Measurements from ENCODE around the gene NEIL3. TPM values are rescaled to one million over a fixed set of nuclear protein-coding genes. Genes with fewer than 3 reads are reported as not detected.

Gene NEIL3
- total RNA-seq, 1 experiment from 2014 or later, result 10.2 TPM

- no peak overlapping the region for H3K27ac ChIP-seq (ENCODE audit: low read length)
- H3K4me3 ChIP-seq (ENCODE audit: low read length), result no peak overlapping the region
- H4K20me1 ChIP-seq (ENCODE audit: low read length), result no peaks in the 10 kb centered on the region
- no peaks in the 10 kb centered on the region for H3K9me3 ChIP-seq (ENCODE audit: low read length)
- intact Hi-C loops (cut with micrococcal nuclease), result no loop called here
- H2AFZ ChIP-seq (ENCODE audit: low read length), result no peak overlapping the region
- DNase-seq, result no peak
- H3K79me2 ChIP-seq (ENCODE audit: low read length), result no peaks in the 10 kb centered on the region
- no peak overlapping the region for H3K9ac ChIP-seq (ENCODE audit: low read length)
- no peaks in the 10 kb centered on the region for H3K36me3 ChIP-seq (ENCODE audit: low read depth, low read length)
- ChIA-PET CTCF (interaction anchor here (0.6 kb wide), 1 partner anchor 14 kb away, joined by 7 read pairs; no protein-coding TSS in a partner anchor), POLR2A (ENCODE audit: unreplicated experiment) (no interaction called here)
- ATAC-seq, result no peak
- BruUV-seq (replicated peaks), result no TSS peak
- no peaks in the 10 kb centered on the region for H3K4me1 ChIP-seq (ENCODE audit: insufficient read depth, low read length)
- H3K9me2 ChIP-seq (replicated peaks; ENCODE audit: low read length), result no peaks in the 10 kb centered on the region
- TF ChIP-seq EZH2phosphoT487 (IDR thresholded peaks at IDR 0.05; ENCODE audit: borderline replicate concordance, low read length), result no peak
- no peak for TF ChIP-seq CTCF (conservative IDR thresholded peaks at IDR 0.05; ENCODE audit: low read depth, low read length)
- TF ChIP-seq EZH2 (IDR thresholded peaks at IDR 0.05; ENCODE audit: low read length, unreplicated experiment), result no peak
- H3K27me3 ChIP-seq (ENCODE audit: low read length), result no peaks in the 10 kb centered on the region
- no peaks in the 10 kb centered on the region for H3F3A ChIP-seq (ENCODE audit: low read length, unreplicated experiment)
- H3K4me2 ChIP-seq (ENCODE audit: low read length), result no peak overlapping the region
Observed at GRCh38 chr4:177381762-177382310, 72.2 kb downstream of the NEIL3 start.

- no peaks in the 10 kb centered on the region for H3K27me3 ChIP-seq (ENCODE audit: low read length)
- no peaks in the 10 kb centered on the region for H3K9me2 ChIP-seq (replicated peaks; ENCODE audit: low read length)
- DNase-seq, result no peak
- H3K9me3 ChIP-seq (ENCODE audit: low read length), result no peaks in the 10 kb centered on the region
- ATAC-seq, result no peak
- H3K4me2 ChIP-seq (ENCODE audit: low read length), result no peak overlapping the region
- no peak overlapping the region for H3K4me3 ChIP-seq (ENCODE audit: low read length)
- H3F3A ChIP-seq (ENCODE audit: low read length, unreplicated experiment), result no peaks in the 10 kb centered on the region
- ChIA-PET POLR2A (ENCODE audit: unreplicated experiment) (no interaction called here), CTCF (no interaction called here)
- H4K20me1 ChIP-seq (ENCODE audit: low read length), result no peaks in the 10 kb centered on the region
- no peaks in the 10 kb centered on the region for H3K36me3 ChIP-seq (ENCODE audit: low read depth, low read length)
- H3K4me1 ChIP-seq (ENCODE audit: insufficient read depth, low read length), result no peaks in the 10 kb centered on the region
- H3K79me2 ChIP-seq (ENCODE audit: low read length), result no peaks in the 10 kb centered on the region
- TF ChIP-seq CTCF (conservative IDR thresholded peaks at IDR 0.05; ENCODE audit: low read depth, low read length) (no peak), EZH2 (IDR thresholded peaks at IDR 0.05; ENCODE audit: low read length, unreplicated experiment) (no peak), EZH2phosphoT487 (IDR thresholded peaks at IDR 0.05; ENCODE audit: borderline replicate concordance, low read length) (no peak)
- H2AFZ ChIP-seq (ENCODE audit: low read length), result no peak overlapping the region
- H3K27ac ChIP-seq (ENCODE audit: low read length), result no peak overlapping the region
- intact Hi-C loops (cut with micrococcal nuclease), result no loop called here
- no TSS peak for BruUV-seq (replicated peaks)
- no peak overlapping the region for H3K9ac ChIP-seq (ENCODE audit: low read length)
Observed at GRCh38 chr4:177384856-177385397, 75.3 kb downstream of the NEIL3 start.

- Histone ChIP-seq H2AFZ (ENCODE audit: low read length) (no peak overlapping the region), H3K4me3 (ENCODE audit: low read length) (no peak overlapping the region), H3F3A (ENCODE audit: low read length, unreplicated experiment) (no peaks in the 10 kb centered on the region), H3K4me1 (ENCODE audit: insufficient read depth, low read length) (no peaks in the 10 kb centered on the region), H4K20me1 (ENCODE audit: low read length) (no peaks in the 10 kb centered on the region), H3K4me2 (ENCODE audit: low read length) (no peak overlapping the region), H3K9me2 (replicated peaks; ENCODE audit: low read length) (no peaks in the 10 kb centered on the region), H3K36me3 (ENCODE audit: low read depth, low read length) (no peaks in the 10 kb centered on the region), H3K9me3 (ENCODE audit: low read length) (no peaks in the 10 kb centered on the region), H3K9ac (ENCODE audit: low read length) (no peak overlapping the region), H3K27ac (ENCODE audit: low read length) (no peak overlapping the region), H3K27me3 (ENCODE audit: low read length) (no peaks in the 10 kb centered on the region), H3K79me2 (ENCODE audit: low read length) (no peaks in the 10 kb centered on the region)
- intact Hi-C loops (cut with micrococcal nuclease), result no loop called here
- DNase-seq (no peak), ATAC-seq (no peak)
- no TSS peak for BruUV-seq (replicated peaks)
- ChIA-PET POLR2A (ENCODE audit: unreplicated experiment) (no interaction called here), CTCF (no interaction called here)
- TF ChIP-seq CTCF (conservative IDR thresholded peaks at IDR 0.05; ENCODE audit: low read depth, low read length), result no peak
- TF ChIP-seq EZH2phosphoT487 (IDR thresholded peaks at IDR 0.05; ENCODE audit: borderline replicate concordance, low read length), result no peak
- no peak for TF ChIP-seq EZH2 (IDR thresholded peaks at IDR 0.05; ENCODE audit: low read length, unreplicated experiment)
Observed at GRCh38 chr4:177385576-177386277, 76.1 kb downstream of the NEIL3 start.
